VCaP (cell line): ENCODE results near the gene LCK.

Experiments used
- H3K27ac ChIP-seq: fragments of 450-650 bp; 2 replicates; pipeline ENCODE4 v1.5.1; 2017
- CTCF ChIP-seq: fragments of 450-650 bp; conservative IDR thresholded peaks from 2 replicates; pipeline ENCODE4 v1.5.1; 2017; ENCODE audit warnings: mild to moderate bottlenecking, moderate library complexity

The LCK gene

GRCh38 chr1:32250893-32251716 lies at the start of gene LCK:
LCK (plus strand) TSS chr1:32251265; CDS start chr1:32274330, 23,065 bp downstream.
- no peak within 1 kb of the TSS for H3K27ac ChIP-seq
- TF ChIP-seq CTCF: no peak

GRCh38 chr1:32204943-32205361 lies 46.1 kb upstream of the LCK start:
- TF ChIP-seq CTCF: no peak

GRCh38 chr1:32205401-32206370 lies 45.4 kb upstream of the LCK start, which contains the start of gene IQCC:
IQCC (plus strand) TSS chr1:32205671; CDS start chr1:32205682, 11 bp downstream.
- peak within 1 kb of the TSS; percentile 76; the same call in 1 of the 2 replicates for H3K27ac ChIP-seq
- TF ChIP-seq CTCF: no peak

More at GRCh38 chr1:32204943-32205361, 46.1 kb upstream of the LCK start:
- peak overlapping the region; percentile 76; the same call in 1 of the 2 replicates for H3K27ac ChIP-seq

- peak overlapping the region; percentile 38 for H3K27ac ChIP-seq
- no peak for TF ChIP-seq CTCF
Observed at GRCh38 chr1:32208469-32208868, 42.6 kb upstream of the LCK start.

GRCh38 chr1:32208891-32209328 lies 42.2 kb upstream of the LCK start, which contains the start of gene DCDC2B:
DCDC2B (plus strand) TSS chr1:32209089; CDS start chr1:32209094, 5 bp downstream.
- TF ChIP-seq CTCF: no peak
- peak within 1 kb of the TSS; percentile 38 for H3K27ac ChIP-seq

- peak overlapping the region; percentile 89 for H3K27ac ChIP-seq
- TF ChIP-seq CTCF: peak; percentile 89
Observed at GRCh38 chr1:32215629-32216480, 35.2 kb upstream of the LCK start.
